Right hindlimb (tissue), 1 donor: ENCODE measurements around the gene SIK1.
"Not testable (repeated sequence)": the region's sequence is repeated elsewhere in the genome, so short reads cannot be mapped to it uniquely, and the experiment has no call there.

ENCODE experiments used
- DNase-seq: peaks from one replicate; pipeline ENCODE4 v3.0.0-alpha.2; 2018

The SIK1 gene

GRCh38 chr21:43439316-43440075 lies 12.6 kb upstream of the SIK1 start:
- DNase-seq: not testable (repeated sequence)

- not testable (repeated sequence) for DNase-seq
Measured at GRCh38 chr21:43436272-43436671, 9.3 kb upstream of the SIK1 start.

GRCh38 chr21:43433340-43434136 lies 6.6 kb upstream of the SIK1 start:
- DNase-seq: not testable (repeated sequence)

- not testable (repeated sequence) for DNase-seq
Measured at GRCh38 chr21:43430830-43431416, 4.0 kb upstream of the SIK1 start.

- DNase-seq: not testable (repeated sequence)
Measured at GRCh38 chr21:43428964-43429363, 2.0 kb upstream of the SIK1 start.

GRCh38 chr21:43427242-43427559 lies 270 bp upstream of the SIK1 start:
- DNase-seq: not testable (repeated sequence)

GRCh38 chr21:43426004-43426403 lies 927 bp downstream of the SIK1 start:
- not testable (repeated sequence) for DNase-seq

GRCh38 chr21:43419475-43419874 lies 7.5 kb downstream of the SIK1 start:
- DNase-seq: not testable (repeated sequence)

GRCh38 chr21:43414576-43414975 lies 12.4 kb downstream of the SIK1 start:
- not testable (repeated sequence) for DNase-seq

- DNase-seq: not testable (repeated sequence)
Measured at GRCh38 chr21:43412020-43412788, 14.7 kb downstream of the SIK1 start.

GRCh38 chr21:43410456-43411068 lies 16.4 kb downstream of the SIK1 start:
- not testable (repeated sequence) for DNase-seq

GRCh38 chr21:43407139-43407538 lies 19.8 kb downstream of the SIK1 start:
- not testable (repeated sequence) for DNase-seq

GRCh38 chr21:43404450-43404849 lies 22.5 kb downstream of the SIK1 start:
- not testable (repeated sequence) for DNase-seq

GRCh38 chr21:43403651-43404430 lies 23.1 kb downstream of the SIK1 start:
- not testable (repeated sequence) for DNase-seq

GRCh38 chr21:43401125-43401524 lies 25.8 kb downstream of the SIK1 start:
- DNase-seq: not testable (repeated sequence)

- not testable (repeated sequence) for DNase-seq
Measured at GRCh38 chr21:43399595-43400015, 27.3 kb downstream of the SIK1 start.

GRCh38 chr21:43399136-43399535 lies 27.8 kb downstream of the SIK1 start:
- DNase-seq: not testable (repeated sequence)

GRCh38 chr21:43398533-43398932 lies 28.4 kb downstream of the SIK1 start:
- not testable (repeated sequence) for DNase-seq

GRCh38 chr21:43398000-43398399 lies 28.9 kb downstream of the SIK1 start:
- not testable (repeated sequence) for DNase-seq

- not testable (repeated sequence) for DNase-seq
Measured at GRCh38 chr21:43397439-43397808, 29.5 kb downstream of the SIK1 start.

GRCh38 chr21:43396788-43397438 lies 30.0 kb downstream of the SIK1 start:
- not testable (repeated sequence) for DNase-seq
